ENCODE data around the gene NME2. TPM values are rescaled to one million over a fixed set of nuclear protein-coding genes. Genes with fewer than 3 reads are reported as not detected.

The NME2 gene
- total RNA-seq, 4 donors from 2014 or later, result 202 to 486 (median 387) TPM

DNA sequence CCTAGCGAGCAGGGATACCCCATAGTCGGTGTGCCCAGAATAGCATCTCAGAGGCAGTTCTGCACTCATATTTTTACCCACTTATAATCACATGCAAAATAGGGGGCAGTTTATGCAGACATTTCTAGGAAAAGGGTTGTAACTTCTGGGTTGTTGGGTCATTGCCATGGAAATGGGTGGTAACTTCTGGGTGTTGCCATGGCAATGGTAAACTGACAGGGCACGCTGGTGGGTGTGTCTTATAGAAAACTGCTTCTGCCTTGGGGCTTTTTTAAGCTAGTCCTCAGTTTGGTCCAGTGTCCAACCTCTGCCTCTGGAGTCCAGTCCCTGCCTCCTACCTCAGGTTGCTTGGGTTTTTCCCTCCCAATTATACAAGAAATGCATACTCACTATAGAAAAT lies 38.1 kb upstream of the NME2 start:
- Histone ChIP-seq H3K9me3 (no peaks in the 10 kb centered on the region), H3K36me3 (no peaks in the 10 kb centered on the region), H3K4me3 (replicated peaks in 1 of 3) (no peak overlapping the region), H3K4me1 (peaks cover 3 to 27% of the 10 kb centered on the region in 2 donors), H3K27me3 (no peaks in the 10 kb centered on the region), H3K27ac (no peak overlapping the region)
- intact Hi-C loops (cut with DNase I), result no loop called here
- DNase-seq, result no peak
- 71 to 72% methylated on average over 3 of the region's 3 CpGs for WGBS, 2 donors
- TF ChIP-seq POLR2A (IDR thresholded peaks at IDR 0.05), result no peak
- TF ChIP-seq, protein P1, sequence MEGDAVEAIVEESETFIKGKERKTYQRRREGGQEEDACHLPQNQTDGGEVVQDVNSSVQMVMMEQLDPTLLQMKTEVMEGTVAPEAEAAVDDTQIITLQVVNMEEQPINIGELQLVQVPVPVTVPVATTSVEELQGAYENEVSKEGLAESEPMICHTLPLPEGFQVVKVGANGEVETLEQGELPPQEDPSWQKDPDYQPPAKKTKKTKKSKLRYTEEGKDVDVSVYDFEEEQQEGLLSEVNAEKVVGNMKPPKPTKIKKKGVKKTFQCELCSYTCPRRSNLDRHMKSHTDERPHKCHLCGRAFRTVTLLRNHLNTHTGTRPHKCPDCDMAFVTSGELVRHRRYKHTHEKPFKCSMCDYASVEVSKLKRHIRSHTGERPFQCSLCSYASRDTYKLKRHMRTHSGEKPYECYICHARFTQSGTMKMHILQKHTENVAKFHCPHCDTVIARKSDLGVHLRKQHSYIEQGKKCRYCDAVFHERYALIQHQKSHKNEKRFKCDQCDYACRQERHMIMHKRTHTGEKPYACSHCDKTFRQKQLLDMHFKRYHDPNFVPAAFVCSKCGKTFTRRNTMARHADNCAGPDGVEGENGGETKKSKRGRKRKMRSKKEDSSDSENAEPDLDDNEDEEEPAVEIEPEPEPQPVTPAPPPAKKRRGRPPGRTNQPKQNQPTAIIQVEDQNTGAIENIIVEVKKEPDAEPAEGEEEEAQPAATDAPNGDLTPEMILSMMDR (IDR thresholded peaks at IDR 0.05), result no peak

DNA sequence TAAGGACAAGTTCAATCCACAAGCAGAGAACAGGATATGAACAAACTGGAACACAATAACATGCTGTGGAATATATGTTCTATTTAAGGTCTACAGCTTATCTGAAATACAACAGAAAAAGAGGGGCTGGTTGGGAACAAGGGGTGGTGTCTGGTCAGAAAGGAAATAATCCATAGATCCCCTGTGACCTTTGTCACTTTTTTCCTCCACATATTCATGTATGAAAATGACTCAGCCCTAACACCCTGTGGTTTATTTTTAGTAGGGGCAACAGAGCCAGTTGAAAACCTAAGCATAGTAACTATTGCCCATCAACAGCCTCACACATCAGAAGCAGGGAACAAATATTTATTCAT lies 33.3 kb upstream of the NME2 start:
- DNase-seq, result no peak
- TF ChIP-seq, protein P1 (IDR thresholded peaks at IDR 0.05), result no peak
- no peak for TF ChIP-seq POLR2A (IDR thresholded peaks at IDR 0.05)
- intact Hi-C loops (cut with DNase I), result no loop called here
- Histone ChIP-seq H3K27me3 (no peaks in the 10 kb centered on the region), H3K27ac (peak overlapping the region; percentile 40 to 79 (median 41)), H3K36me3 (no peaks in the 10 kb centered on the region), H3K4me3 (replicated peaks in 1 of 3) (no peak overlapping the region), H3K4me1 (peaks cover 7 to 25% of the 10 kb centered on the region in 2 donors), H3K9me3 (no peaks in the 10 kb centered on the region)

DNA sequence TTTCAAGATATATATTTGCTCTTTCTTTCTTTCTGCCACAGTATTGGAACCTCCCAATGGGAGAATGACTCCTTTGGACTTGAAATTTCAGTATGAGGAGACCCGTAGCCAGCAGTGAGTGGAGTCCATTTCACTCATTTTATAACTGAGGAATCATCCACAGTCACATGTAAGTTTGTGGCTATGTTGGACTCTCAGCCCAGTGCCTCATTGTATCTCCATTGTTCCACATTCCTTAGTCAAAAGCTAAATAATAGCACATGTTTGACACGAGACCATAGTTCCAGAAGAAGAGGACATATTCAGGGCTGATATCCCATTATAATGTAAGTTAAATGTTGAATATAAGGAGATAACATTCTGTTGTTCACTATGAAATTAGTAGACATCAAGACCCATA lies 32.8 kb upstream of the NME2 start:
- Histone ChIP-seq H3K9me3 (no peaks in the 10 kb centered on the region), H3K4me1 (peaks cover 7 to 21% of the 10 kb centered on the region in 2 donors), H3K4me3 (replicated peaks in 1 of 3) (no peak overlapping the region), H3K27me3 (no peaks in the 10 kb centered on the region), H3K27ac (peak overlapping the region; percentile 40 to 79 (median 41)), H3K36me3 (no peaks in the 10 kb centered on the region)
- whole genome bisulfite sequencing, 2 donors, result 87 to 89% methylated on average over 2 of the region's 2 CpGs
- intact Hi-C loops (cut with DNase I), result no loop called here
- TF ChIP-seq, protein P1 (IDR thresholded peaks at IDR 0.05), result no peak
- no peak for TF ChIP-seq POLR2A (IDR thresholded peaks at IDR 0.05)
- no peak for DNase-seq

DNA sequence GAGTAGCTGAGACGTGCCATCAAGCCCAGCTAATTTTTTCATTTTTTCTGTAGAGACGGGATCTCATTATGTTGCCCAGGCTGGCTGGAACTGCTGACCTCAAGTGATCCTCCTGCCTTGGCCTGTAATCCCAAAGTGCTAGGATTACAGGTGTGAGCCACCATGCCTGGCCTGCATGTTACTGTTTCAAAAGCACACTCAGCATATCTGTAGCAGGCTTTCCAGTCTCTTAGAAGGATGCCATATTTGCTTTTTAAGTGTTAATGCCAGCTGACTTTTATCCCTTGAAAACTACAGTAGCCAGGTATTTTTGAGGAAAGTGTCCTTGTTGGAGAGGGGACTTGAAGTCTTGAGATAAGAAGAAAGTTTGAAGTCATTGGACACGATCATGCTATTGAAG lies 30.3 kb upstream of the NME2 start:
- WGBS, 2 donors, result 88 to 97% methylated on average over 3 of the region's 3 CpGs
- no peak for DNase-seq
- Histone ChIP-seq H3K4me3 (replicated peaks in 1 of 3) (no peak overlapping the region), H3K36me3 (no peaks in the 10 kb centered on the region), H3K27ac (no peak overlapping the region), H3K4me1 (peaks cover 7 to 19% of the 10 kb centered on the region in 2 donors), H3K9me3 (no peaks in the 10 kb centered on the region), H3K27me3 (no peaks in the 10 kb centered on the region)
- intact Hi-C loops (cut with DNase I), result no loop called here
- TF ChIP-seq, protein P1 (IDR thresholded peaks at IDR 0.05), result no peak
- TF ChIP-seq POLR2A (IDR thresholded peaks at IDR 0.05), result no peak

DNA sequence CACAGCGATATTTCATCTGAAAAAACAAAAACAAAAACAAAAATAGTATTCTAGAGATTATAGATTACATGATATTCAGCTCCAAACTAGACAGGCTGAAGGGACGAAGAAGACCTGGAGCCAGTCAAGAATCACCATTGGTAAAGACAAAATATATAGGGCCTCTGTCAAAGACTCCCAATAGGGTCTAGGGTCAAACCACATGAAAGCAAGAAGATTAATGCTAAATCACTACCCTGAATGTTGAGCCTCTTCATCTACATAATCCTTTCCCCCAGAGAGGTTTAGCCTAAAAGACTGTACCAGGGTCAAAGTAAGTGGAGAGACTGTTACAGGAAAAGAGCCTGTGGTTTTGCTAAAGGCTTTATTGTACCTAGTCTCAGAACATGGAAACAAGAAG lies 23.6 kb upstream of the NME2 start:
- DNase-seq, result no peak
- no peaks in the 10 kb centered on the region for H3K9me3 ChIP-seq
- H3K36me3 ChIP-seq, result no peaks in the 10 kb centered on the region
- H3K27ac ChIP-seq, result no peak overlapping the region
- H3K4me1 ChIP-seq, result no peaks in the 10 kb centered on the region
- H3K4me3 ChIP-seq (replicated peaks in 1 of 3), result no peak overlapping the region
- intact Hi-C loops (cut with DNase I), result no loop called here
- H3K27me3 ChIP-seq, result no peaks in the 10 kb centered on the region
- 88 to 91% methylated on average over 2 of the region's 2 CpGs for WGBS, 2 donors
- TF ChIP-seq, protein P1 (IDR thresholded peaks at IDR 0.05), result no peak
- TF ChIP-seq POLR2A (IDR thresholded peaks at IDR 0.05), result no peak
